ENCODE results near the gene PTPRB. TPM values are rescaled to one million over a fixed set of nuclear protein-coding genes. Genes with fewer than 3 reads are reported as not detected.

Gene PTPRB
- under 1 TPM in 2 of 5 experiments, not detected in 3; 0.16 to 0.24 TPM for total RNA-seq
- polyA plus RNA-seq = not detected
- not detected for total RNA-seq

- ATAC-seq (no peak), DNase-seq (no peak)
- no peak within 1 kb of the TSS for H3K27ac ChIP-seq (ENCODE audit: low read depth, low read length)
- Mint-ChIP-seq H3K27me3 (peaks cover 17 to 38% (median 18%) of the 10 kb centered on the region in 5 donors), H3K9me3 (peaks cover 0 to 4% (median 0%) of the 10 kb centered on the region in 11 donors), H3K4me1 (no peaks in the 10 kb centered on the region), H3K4me3 (no peak within 1 kb of the TSS), H3K36me3 (no peaks in the 10 kb centered on the region), H3K27ac (no peak within 1 kb of the TSS)
- no peaks in the 10 kb centered on the region for H3K4me1 ChIP-seq (ENCODE audit: control insufficient read depth in 2 of 2, insufficient read depth in 2 of 2, low read length in 2 of 2)
- H3K9me3 ChIP-seq (ENCODE audit: control insufficient read depth in 2 of 3, low read length in 3 of 3) = no peaks in the 10 kb centered on the region
- ChIA-PET POLR2A (no interaction called here), CTCF (no interaction called here)
- intact Hi-C loops (cut with micrococcal nuclease) = no loop called here
- no peak within 1 kb of the TSS for H3K4me3 ChIP-seq (ENCODE audit: low read length)
- H3K27me3 ChIP-seq (ENCODE audit: control insufficient read depth in 2 of 2, insufficient read depth in 2 of 2, low read length in 2 of 2) = no peaks in the 10 kb centered on the region
- no peaks in the 10 kb centered on the region for H3K36me3 ChIP-seq (ENCODE audit: control insufficient read depth in 2 of 3, insufficient read depth in 3 of 3, low read length in 3 of 3)
Measured at GRCh38 chr12:70637303-70638085, at the start of gene PTPRB. TSS of gene PTPRB (minus strand) at chr12:70637429. CDS start at chr12:70637395, 34 bp downstream.

- Histone ChIP-seq H3K27me3 (ENCODE audit: control insufficient read depth in 2 of 2, insufficient read depth in 2 of 2, low read length in 2 of 2) (peaks cover 0 to 3% of the 10 kb centered on the region in 2 donors), H3K36me3 (ENCODE audit: control insufficient read depth in 2 of 3, insufficient read depth in 3 of 3, low read length in 3 of 3) (no peaks in the 10 kb centered on the region), H3K4me3 (ENCODE audit: low read length) (no peak overlapping the region), H3K9me3 (ENCODE audit: control insufficient read depth in 2 of 3, low read length in 3 of 3) (no peaks in the 10 kb centered on the region), H3K4me1 (ENCODE audit: control insufficient read depth in 2 of 2, insufficient read depth in 2 of 2, low read length in 2 of 2) (no peaks in the 10 kb centered on the region), H3K27ac (ENCODE audit: low read depth, low read length) (no peak overlapping the region)
- CTCF ChIA-PET = interaction anchor here (0.6 kb wide), 1 partner anchor 35 kb away, joined by 6 read pairs; no protein-coding TSS in a partner anchor
- Mint-ChIP-seq H3K27ac (no peak overlapping the region), H3K4me3 (no peak overlapping the region), H3K36me3 (no peaks in the 10 kb centered on the region), H3K27me3 (peaks cover 0 to 17% (median 12%) of the 10 kb centered on the region in 5 donors), H3K4me1 (no peaks in the 10 kb centered on the region), H3K9me3 (peaks cover 0 to 2% (median 0%) of the 10 kb centered on the region in 11 donors)
- DNase-seq = no peak
- POLR2A ChIA-PET = no interaction called here
- ATAC-seq = no peak
- intact Hi-C loops (cut with micrococcal nuclease) = no loop called here
Measured at GRCh38 chr12:70686907-70687306, 49.7 kb upstream of the PTPRB start.

GRCh38 chr12:70686299-70686698 is 49.1 kb upstream of the PTPRB start:
- ChIA-PET CTCF (no interaction called here), POLR2A (no interaction called here)
- Histone ChIP-seq H3K4me3 (ENCODE audit: low read length) (no peak overlapping the region), H3K27me3 (ENCODE audit: control insufficient read depth in 2 of 2, insufficient read depth in 2 of 2, low read length in 2 of 2) (peaks cover 0 to 3% of the 10 kb centered on the region in 2 donors), H3K4me1 (ENCODE audit: control insufficient read depth in 2 of 2, insufficient read depth in 2 of 2, low read length in 2 of 2) (no peaks in the 10 kb centered on the region), H3K9me3 (ENCODE audit: control insufficient read depth in 2 of 3, low read length in 3 of 3) (no peaks in the 10 kb centered on the region), H3K27ac (ENCODE audit: low read depth, low read length) (no peak overlapping the region), H3K36me3 (ENCODE audit: control insufficient read depth in 2 of 3, insufficient read depth in 3 of 3, low read length in 3 of 3) (no peaks in the 10 kb centered on the region)
- intact Hi-C loops (cut with micrococcal nuclease) = no loop called here
- H3K4me1 Mint-ChIP-seq = no peaks in the 10 kb centered on the region
- peaks cover 0 to 21% (median 12%) of the 10 kb centered on the region in 5 donors for H3K27me3 Mint-ChIP-seq
- ATAC-seq (no peak), DNase-seq (no peak)
- H3K4me3 Mint-ChIP-seq = no peak overlapping the region
- no peaks in the 10 kb centered on the region for H3K36me3 Mint-ChIP-seq
- peaks cover 0 to 2% (median 0%) of the 10 kb centered on the region in 11 donors for H3K9me3 Mint-ChIP-seq
- no peak overlapping the region for H3K27ac Mint-ChIP-seq

GRCh38 chr12:70683976-70684375 is 46.7 kb upstream of the PTPRB start:
- DNase-seq = no peak
- H3K36me3 ChIP-seq (ENCODE audit: control insufficient read depth in 2 of 3, insufficient read depth in 3 of 3, low read length in 3 of 3) = no peaks in the 10 kb centered on the region
- ChIA-PET POLR2A (no interaction called here), CTCF (no interaction called here)
- H3K27me3 ChIP-seq (ENCODE audit: control insufficient read depth in 2 of 2, insufficient read depth in 2 of 2, low read length in 2 of 2) = peaks cover 0 to 3% of the 10 kb centered on the region in 2 donors
- Mint-ChIP-seq H3K36me3 (no peaks in the 10 kb centered on the region), H3K4me1 (no peaks in the 10 kb centered on the region), H3K4me3 (no peak overlapping the region), H3K27ac (no peak overlapping the region), H3K9me3 (peaks cover 0 to 6% (median 0%) of the 10 kb centered on the region in 11 donors), H3K27me3 (peaks cover 0 to 30% (median 17%) of the 10 kb centered on the region in 5 donors)
- no peaks in the 10 kb centered on the region for H3K4me1 ChIP-seq (ENCODE audit: control insufficient read depth in 2 of 2, insufficient read depth in 2 of 2, low read length in 2 of 2)
- ATAC-seq = no peak
- H3K4me3 ChIP-seq (ENCODE audit: low read length) = no peak overlapping the region
- intact Hi-C loops (cut with micrococcal nuclease) = no loop called here
- H3K9me3 ChIP-seq (ENCODE audit: control insufficient read depth in 2 of 3, low read length in 3 of 3) = no peaks in the 10 kb centered on the region
- no peak overlapping the region for H3K27ac ChIP-seq (ENCODE audit: low read depth, low read length)

GRCh38 chr12:70671698-70672097 is 34.5 kb upstream of the PTPRB start:
- Histone ChIP-seq H3K27me3 (ENCODE audit: control insufficient read depth in 2 of 2, insufficient read depth in 2 of 2, low read length in 2 of 2) (no peaks in the 10 kb centered on the region), H3K4me1 (ENCODE audit: control insufficient read depth in 2 of 2, insufficient read depth in 2 of 2, low read length in 2 of 2) (no peaks in the 10 kb centered on the region), H3K27ac (ENCODE audit: low read depth, low read length) (no peak overlapping the region), H3K4me3 (ENCODE audit: low read length) (no peak overlapping the region), H3K36me3 (ENCODE audit: control insufficient read depth in 2 of 3, insufficient read depth in 3 of 3, low read length in 3 of 3) (no peaks in the 10 kb centered on the region), H3K9me3 (ENCODE audit: control insufficient read depth in 2 of 3, low read length in 3 of 3) (no peaks in the 10 kb centered on the region)
- no peak for DNase-seq
- intact Hi-C loops (cut with micrococcal nuclease) = no loop called here
- ChIA-PET POLR2A (no interaction called here), CTCF (no interaction called here)
- ATAC-seq = no peak
- peaks cover 3 to 11% (median 5%) of the 10 kb centered on the region in 5 donors for H3K27me3 Mint-ChIP-seq
- peaks cover 0 to 12% (median 2%) of the 10 kb centered on the region in 11 donors for H3K9me3 Mint-ChIP-seq
- H3K4me1 Mint-ChIP-seq = peaks cover 0 to 2% (median 0%) of the 10 kb centered on the region in 7 donors
- H3K4me3 Mint-ChIP-seq = no peak overlapping the region
- no peaks in the 10 kb centered on the region for H3K36me3 Mint-ChIP-seq
- no peak overlapping the region for H3K27ac Mint-ChIP-seq

- Mint-ChIP-seq H3K4me1 (peaks cover 0 to 2% (median 0%) of the 10 kb centered on the region in 7 donors), H3K9me3 (peaks cover 0 to 6% (median 1%) of the 10 kb centered on the region in 11 donors), H3K27ac (no peak overlapping the region), H3K27me3 (peaks cover 2 to 11% (median 5%) of the 10 kb centered on the region in 5 donors), H3K4me3 (no peak overlapping the region), H3K36me3 (no peaks in the 10 kb centered on the region)
- H3K4me3 ChIP-seq (ENCODE audit: low read length) = no peak overlapping the region
- no peaks in the 10 kb centered on the region for H3K36me3 ChIP-seq (ENCODE audit: control insufficient read depth in 2 of 3, insufficient read depth in 3 of 3, low read length in 3 of 3)
- CTCF ChIA-PET = no interaction called here
- H3K9me3 ChIP-seq (ENCODE audit: control insufficient read depth in 2 of 3, low read length in 3 of 3) = no peaks in the 10 kb centered on the region
- H3K27me3 ChIP-seq (ENCODE audit: control insufficient read depth in 2 of 2, insufficient read depth in 2 of 2, low read length in 2 of 2) = no peaks in the 10 kb centered on the region
- H3K27ac ChIP-seq (ENCODE audit: low read depth, low read length) = no peak overlapping the region
- DNase-seq (no peak), ATAC-seq (no peak)
- intact Hi-C loops (cut with micrococcal nuclease) = no loop called here
- POLR2A ChIA-PET = no interaction called here
- H3K4me1 ChIP-seq (ENCODE audit: control insufficient read depth in 2 of 2, insufficient read depth in 2 of 2, low read length in 2 of 2) = no peaks in the 10 kb centered on the region
Measured at GRCh38 chr12:70670948-70671347, 33.7 kb upstream of the PTPRB start.

GRCh38 chr12:70667253-70667652 is 30.0 kb upstream of the PTPRB start:
- POLR2A ChIA-PET = no interaction called here
- DNase-seq (no peak), ATAC-seq (no peak)
- no peak overlapping the region for H3K4me3 Mint-ChIP-seq
- H3K9me3 ChIP-seq (ENCODE audit: control insufficient read depth in 2 of 3, low read length in 3 of 3) = no peaks in the 10 kb centered on the region
- H3K27ac Mint-ChIP-seq = no peak overlapping the region
- H3K27me3 ChIP-seq (ENCODE audit: control insufficient read depth in 2 of 2, insufficient read depth in 2 of 2, low read length in 2 of 2) = no peaks in the 10 kb centered on the region
- no peaks in the 10 kb centered on the region for H3K36me3 Mint-ChIP-seq
- peaks cover 0 to 2% (median 0%) of the 10 kb centered on the region in 7 donors for H3K4me1 Mint-ChIP-seq
- H3K27ac ChIP-seq (ENCODE audit: low read depth, low read length) = no peak overlapping the region
- no peaks in the 10 kb centered on the region for H3K36me3 ChIP-seq (ENCODE audit: control insufficient read depth in 2 of 3, insufficient read depth in 3 of 3, low read length in 3 of 3)
- peaks cover 0 to 9% (median 5%) of the 10 kb centered on the region in 5 donors for H3K27me3 Mint-ChIP-seq
- no peak overlapping the region for H3K4me3 ChIP-seq (ENCODE audit: low read length)
- peaks cover 0 to 2% (median 0%) of the 10 kb centered on the region in 11 donors for H3K9me3 Mint-ChIP-seq
- intact Hi-C loops (cut with micrococcal nuclease) = no loop called here
- CTCF ChIA-PET = no interaction called here
- H3K4me1 ChIP-seq (ENCODE audit: control insufficient read depth in 2 of 2, insufficient read depth in 2 of 2, low read length in 2 of 2) = no peaks in the 10 kb centered on the region
